Neutrophil (primary cell): ENCODE data around the gene LAMA5.

Source experiments
- H3K27ac ChIP-seq: fragments of 200-600 bp; sonication (generic); 2 replicates; pipeline ENCODE4 v1.5.1; 2016; ENCODE audit warnings: mild to moderate bottlenecking, moderate library complexity
- H3K27me3 ChIP-seq: fragments of 200-600 bp; sonication (generic); 2 replicates; pipeline ENCODE4 v1.6.0; 2016; ENCODE audit warnings: mild to moderate bottlenecking
- H3K36me3 ChIP-seq: fragments of 200-600 bp; sonication (generic); 2 replicates; pipeline ENCODE4 v1.5.1; 2017
- H3K4me1 ChIP-seq, 2 experiments: fragments of 200-600 bp in 1 of 2; sonication (generic) in 1 of 2; 1 replicate in 1 of 2; 2 replicates in 1 of 2; pipeline versions ENCODE4 v1.5.1 to v1.6.1; 2013 to 2016; ENCODE audit warnings: low read depth in 1 of 2, low read length in 1 of 2, mild to moderate bottlenecking in 1 of 2, moderate library complexity in 1 of 2; ENCODE audit not compliant: control insufficient read depth in 1 of 2, insufficient read depth in 1 of 2
- H3K4me3 ChIP-seq, 2 experiments: fragments of 200-600 bp in 1 of 2; sonication (generic) in 1 of 2; 1 replicate in 1 of 2; 2 replicates in 1 of 2; pipeline ENCODE4 v1.5.1; 2013 to 2016; ENCODE audit warnings: low read depth in 1 of 2, low read length in 1 of 2, mild to moderate bottlenecking in 1 of 2, moderate library complexity in 1 of 2
- H3K9me3 ChIP-seq: fragments of 200-600 bp; sonication (generic); 2 replicates; pipeline ENCODE4 v1.5.1; 2016
- TF ChIP-seq, protein P1 (sequence below): fragments of 200-600 bp; sonication (generic); IDR thresholded peaks from 2 replicates; pipeline ENCODE4 v1.5.1; 2016; ENCODE audit warnings: antibody characterized with exemption

LAMA5 gene

DNA sequence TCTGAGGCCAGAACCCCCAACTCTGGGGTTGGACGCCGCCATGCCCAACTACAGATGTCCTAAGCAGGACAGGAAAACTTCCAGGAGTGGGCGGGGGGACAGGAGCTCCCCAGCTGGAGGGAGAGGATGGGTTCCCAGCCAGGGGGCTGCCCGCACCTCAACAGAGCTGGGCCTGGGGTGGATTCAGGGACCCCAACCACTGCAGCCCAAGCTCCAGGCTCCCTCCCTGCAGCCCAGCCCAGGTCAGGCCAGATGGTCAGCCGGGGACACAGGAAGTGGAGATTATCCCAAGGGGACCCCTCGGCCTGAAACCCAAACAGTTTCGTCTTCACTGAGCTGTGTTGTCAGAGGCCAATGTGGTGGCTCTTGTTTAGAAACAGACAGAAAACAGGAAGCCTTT is 9.4 kb downstream of the LAMA5 start:
- no peaks in the 10 kb centered on the region for H3K9me3 ChIP-seq
- H3K27ac ChIP-seq = no peak overlapping the region
- H3K4me3 ChIP-seq = no peak overlapping the region
- no peaks in the 10 kb centered on the region for H3K4me1 ChIP-seq
- TF ChIP-seq, protein P1, sequence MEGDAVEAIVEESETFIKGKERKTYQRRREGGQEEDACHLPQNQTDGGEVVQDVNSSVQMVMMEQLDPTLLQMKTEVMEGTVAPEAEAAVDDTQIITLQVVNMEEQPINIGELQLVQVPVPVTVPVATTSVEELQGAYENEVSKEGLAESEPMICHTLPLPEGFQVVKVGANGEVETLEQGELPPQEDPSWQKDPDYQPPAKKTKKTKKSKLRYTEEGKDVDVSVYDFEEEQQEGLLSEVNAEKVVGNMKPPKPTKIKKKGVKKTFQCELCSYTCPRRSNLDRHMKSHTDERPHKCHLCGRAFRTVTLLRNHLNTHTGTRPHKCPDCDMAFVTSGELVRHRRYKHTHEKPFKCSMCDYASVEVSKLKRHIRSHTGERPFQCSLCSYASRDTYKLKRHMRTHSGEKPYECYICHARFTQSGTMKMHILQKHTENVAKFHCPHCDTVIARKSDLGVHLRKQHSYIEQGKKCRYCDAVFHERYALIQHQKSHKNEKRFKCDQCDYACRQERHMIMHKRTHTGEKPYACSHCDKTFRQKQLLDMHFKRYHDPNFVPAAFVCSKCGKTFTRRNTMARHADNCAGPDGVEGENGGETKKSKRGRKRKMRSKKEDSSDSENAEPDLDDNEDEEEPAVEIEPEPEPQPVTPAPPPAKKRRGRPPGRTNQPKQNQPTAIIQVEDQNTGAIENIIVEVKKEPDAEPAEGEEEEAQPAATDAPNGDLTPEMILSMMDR = no peak
- H3K27me3 ChIP-seq = peaks cover 35% of the 10 kb centered on the region
- no peaks in the 10 kb centered on the region for H3K36me3 ChIP-seq

GRCh38 chr20:62357187-62357667 is 9.9 kb downstream of the LAMA5 start:
- H3K4me1 ChIP-seq = no peaks in the 10 kb centered on the region
- no peak overlapping the region for H3K27ac ChIP-seq
- no peak overlapping the region for H3K4me3 ChIP-seq
- H3K27me3 ChIP-seq = peaks cover 34% of the 10 kb centered on the region
- TF ChIP-seq, protein P1 = no peak
- no peaks in the 10 kb centered on the region for H3K9me3 ChIP-seq
- no peaks in the 10 kb centered on the region for H3K36me3 ChIP-seq

- Histone ChIP-seq H3K36me3 (no peaks in the 10 kb centered on the region), H3K27me3 (peaks cover 34% of the 10 kb centered on the region), H3K4me3 (no peak overlapping the region), H3K9me3 (no peaks in the 10 kb centered on the region), H3K27ac (no peak overlapping the region), H3K4me1 (no peaks in the 10 kb centered on the region)
- TF ChIP-seq, protein P1 = no peak
Measured at GRCh38 chr20:62356589-62357186, 10.4 kb downstream of the LAMA5 start.

- Histone ChIP-seq H3K4me1 (no peaks in the 10 kb centered on the region), H3K4me3 (no peak overlapping the region), H3K27ac (no peak overlapping the region), H3K36me3 (no peaks in the 10 kb centered on the region), H3K27me3 (peaks cover 34% of the 10 kb centered on the region), H3K9me3 (no peaks in the 10 kb centered on the region)
- TF ChIP-seq, protein P1 = no peak
Measured at GRCh38 chr20:62355878-62356588, 11.1 kb downstream of the LAMA5 start.

GRCh38 chr20:62355516-62355877 is 11.6 kb downstream of the LAMA5 start:
- H3K4me1 ChIP-seq = no peaks in the 10 kb centered on the region
- H3K4me3 ChIP-seq = no peak overlapping the region
- TF ChIP-seq, protein P1 = no peak
- H3K27me3 ChIP-seq = peaks cover 34% of the 10 kb centered on the region
- no peaks in the 10 kb centered on the region for H3K36me3 ChIP-seq
- H3K9me3 ChIP-seq = no peaks in the 10 kb centered on the region
- H3K27ac ChIP-seq = no peak overlapping the region
